HG03558 (cell line): ENCODE data around the gene SLC44A1.

Experiments
- ATAC-seq: cut with Tn5 transposase; IDR thresholded peaks from one replicate; pipeline ENCODE4 v1.9.1; 2021; ENCODE audit warnings: moderate number of reproducible peaks; ENCODE audit not compliant: unreplicated experiment; ENCODE audit errors: extremely low read depth

SLC44A1 gene

DNA sequence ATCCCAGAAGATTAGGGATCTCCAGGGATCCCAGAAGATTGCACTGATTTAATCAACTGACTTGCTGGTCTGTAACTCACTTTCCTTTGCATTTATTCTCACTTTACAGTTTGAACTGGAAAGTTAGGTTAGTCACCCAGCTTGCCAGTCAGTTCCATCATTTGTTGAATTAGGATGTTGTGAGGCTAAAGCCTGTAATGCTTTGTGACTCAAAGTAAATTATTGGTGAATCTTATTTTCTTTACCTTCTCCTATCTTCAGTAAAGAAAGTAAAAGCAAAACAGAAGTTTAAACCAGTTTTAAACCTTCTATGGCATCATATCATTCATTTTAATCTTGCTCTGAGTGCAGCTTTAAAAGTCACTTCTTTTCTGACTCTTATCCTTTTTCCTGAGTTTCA is 85.8 kb downstream of the SLC44A1 start:
- no peak for ATAC-seq

DNA sequence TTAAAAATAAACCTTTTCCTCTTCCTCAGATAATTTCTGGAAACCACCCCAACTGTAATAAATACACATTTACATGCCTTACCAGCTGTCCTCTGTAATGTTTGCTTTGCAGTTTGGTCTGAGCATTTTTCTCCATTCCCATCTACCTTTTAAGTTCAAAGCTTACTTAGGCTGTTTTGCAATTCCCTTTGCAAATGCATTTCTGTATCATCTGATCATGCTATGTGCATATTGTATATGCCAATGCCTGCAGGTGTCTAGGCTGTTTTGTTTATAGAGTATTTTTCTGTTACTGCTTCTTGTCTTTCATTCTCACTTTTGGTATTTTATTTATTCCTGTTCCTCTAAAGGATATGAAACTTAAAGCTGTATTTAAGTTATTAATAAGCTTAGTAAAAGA is 86.3 kb downstream of the SLC44A1 start:
- ATAC-seq: peak; percentile 51

DNA sequence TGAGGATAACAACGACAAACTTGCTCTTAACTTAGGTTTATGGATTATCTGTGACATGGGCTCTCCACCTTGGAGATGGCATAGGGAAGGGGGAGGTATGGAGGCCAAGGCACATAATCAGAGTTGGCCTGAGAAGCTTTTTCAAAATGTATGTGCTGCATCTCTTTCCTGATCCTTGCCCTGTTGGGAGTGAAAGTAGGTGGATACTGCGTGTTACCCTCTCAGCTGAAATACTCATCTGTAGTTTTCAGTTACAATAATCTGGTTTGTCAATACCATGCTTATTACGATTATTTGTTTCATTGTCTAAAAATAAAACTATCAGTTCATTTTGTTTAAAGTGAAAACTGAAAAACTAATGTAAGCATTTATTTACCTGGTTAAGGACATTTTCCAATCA is 86.7 kb downstream of the SLC44A1 start:
- ATAC-seq: peak; percentile 24

DNA sequence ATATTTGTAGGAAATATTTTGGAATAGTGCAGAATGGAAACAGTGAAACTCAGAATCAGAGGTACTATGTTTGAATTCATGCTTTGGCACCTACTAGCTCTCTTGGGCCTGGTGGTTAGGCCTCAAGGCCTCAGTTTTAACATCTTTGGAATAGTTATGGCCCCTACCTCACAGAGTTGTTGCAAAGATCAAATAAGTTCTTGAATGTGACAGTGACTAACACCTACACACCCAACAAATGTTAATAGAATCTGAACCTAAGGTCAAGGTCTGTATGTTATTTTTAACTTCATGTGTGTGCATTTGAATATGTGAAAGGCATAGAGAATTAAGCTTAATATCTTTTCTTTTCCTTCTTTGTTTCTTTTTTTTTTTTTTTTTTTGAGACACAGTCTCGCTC is 87.3 kb downstream of the SLC44A1 start:
- no peak for ATAC-seq

DNA sequence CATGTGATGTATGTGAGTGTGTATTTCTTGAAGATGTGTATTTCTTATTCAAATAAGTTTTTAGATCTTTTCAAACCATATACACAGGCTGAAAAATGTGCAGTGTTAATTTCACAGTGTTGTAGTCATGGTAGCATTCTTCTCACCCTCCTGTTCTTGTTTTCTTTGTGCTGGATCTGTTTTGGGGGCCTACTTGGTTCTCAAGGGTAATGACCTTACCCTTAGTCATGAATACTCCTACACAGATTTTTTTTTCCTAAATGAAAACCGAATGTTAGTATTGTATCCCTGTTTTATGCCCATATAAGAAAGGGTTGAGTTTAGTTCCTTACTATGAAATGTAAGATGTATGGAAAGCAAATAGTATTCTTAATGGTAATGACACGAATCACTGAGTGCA is 88.0 kb downstream of the SLC44A1 start:
- ATAC-seq: no peak

DNA sequence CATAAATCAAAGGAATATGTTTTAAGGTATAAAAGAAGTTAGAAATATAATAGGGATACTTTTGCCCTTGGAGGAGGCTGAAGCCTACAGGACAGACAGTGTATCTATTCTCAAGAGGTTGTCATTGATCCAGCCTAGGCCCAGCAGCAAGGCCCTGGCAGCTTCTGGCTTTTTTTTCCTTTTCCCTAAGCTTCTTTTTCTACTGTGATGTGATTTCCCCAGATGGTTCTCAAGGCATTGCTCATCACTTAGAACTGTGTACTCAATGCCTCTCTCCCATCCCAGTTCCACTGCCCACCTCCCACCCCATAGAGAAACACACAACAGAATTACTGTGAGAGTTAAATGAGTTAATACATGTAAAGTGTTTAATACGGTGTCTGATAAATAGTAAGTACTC is 88.6 kb downstream of the SLC44A1 start:
- no peak for ATAC-seq

DNA sequence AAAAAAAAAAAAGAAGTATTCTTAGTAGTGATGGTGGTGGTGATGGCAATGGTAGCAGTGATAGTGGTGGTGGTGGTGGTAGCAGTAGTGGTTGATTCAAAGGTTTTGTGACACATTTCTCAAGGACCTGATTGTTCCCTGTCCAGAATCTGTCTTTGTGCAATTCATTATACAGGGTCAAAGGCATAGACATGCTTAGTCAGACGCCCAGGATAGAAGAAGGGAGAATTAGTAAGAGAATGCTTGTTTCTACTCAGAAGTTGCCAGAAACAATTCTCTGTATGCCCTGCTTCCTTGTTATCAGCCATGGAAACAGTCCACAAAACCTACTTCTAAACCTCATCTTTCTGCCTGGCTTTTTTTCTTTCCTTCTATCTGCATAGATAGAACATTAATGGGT is 89.4 kb downstream of the SLC44A1 start:
- no peak for ATAC-seq

DNA sequence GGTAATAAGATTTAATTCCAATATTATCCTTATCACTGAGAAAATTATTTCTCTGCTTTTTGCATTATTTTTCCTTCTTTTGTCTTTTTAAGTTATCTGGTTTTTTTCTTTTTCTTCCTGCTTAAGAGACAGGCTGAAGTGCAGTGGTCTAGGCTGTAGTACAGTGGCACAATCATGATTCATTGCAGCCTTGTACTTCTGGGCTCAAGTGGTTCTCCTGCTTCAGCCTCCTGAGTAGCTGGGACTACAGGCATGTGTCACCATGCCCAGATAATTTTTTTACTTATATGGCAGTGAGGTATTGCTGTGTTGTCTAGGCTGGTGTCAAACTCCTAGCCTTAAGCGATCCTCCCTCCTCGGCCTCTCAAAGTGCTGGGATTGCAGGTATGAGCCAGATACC is 93.9 kb downstream of the SLC44A1 start:
- no peak for ATAC-seq

DNA sequence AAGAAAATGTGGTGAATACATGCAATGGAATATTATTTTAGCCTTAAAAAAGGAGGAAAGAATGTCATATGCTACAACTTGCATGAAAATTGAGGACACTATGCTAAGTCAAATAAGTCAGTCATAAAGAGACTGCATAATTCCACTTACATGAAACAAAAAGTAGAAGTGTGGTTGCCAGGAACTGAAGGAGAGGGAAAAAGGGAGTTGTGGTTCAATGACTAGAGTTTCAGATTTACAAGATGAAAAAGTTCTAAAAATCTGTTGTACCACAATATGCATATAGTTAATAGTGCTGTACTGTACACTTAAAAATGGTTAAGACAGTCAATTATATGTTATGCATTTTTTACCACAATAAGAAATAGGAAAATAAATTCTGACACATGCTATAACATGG is 95.4 kb downstream of the SLC44A1 start:
- ATAC-seq: no peak

DNA sequence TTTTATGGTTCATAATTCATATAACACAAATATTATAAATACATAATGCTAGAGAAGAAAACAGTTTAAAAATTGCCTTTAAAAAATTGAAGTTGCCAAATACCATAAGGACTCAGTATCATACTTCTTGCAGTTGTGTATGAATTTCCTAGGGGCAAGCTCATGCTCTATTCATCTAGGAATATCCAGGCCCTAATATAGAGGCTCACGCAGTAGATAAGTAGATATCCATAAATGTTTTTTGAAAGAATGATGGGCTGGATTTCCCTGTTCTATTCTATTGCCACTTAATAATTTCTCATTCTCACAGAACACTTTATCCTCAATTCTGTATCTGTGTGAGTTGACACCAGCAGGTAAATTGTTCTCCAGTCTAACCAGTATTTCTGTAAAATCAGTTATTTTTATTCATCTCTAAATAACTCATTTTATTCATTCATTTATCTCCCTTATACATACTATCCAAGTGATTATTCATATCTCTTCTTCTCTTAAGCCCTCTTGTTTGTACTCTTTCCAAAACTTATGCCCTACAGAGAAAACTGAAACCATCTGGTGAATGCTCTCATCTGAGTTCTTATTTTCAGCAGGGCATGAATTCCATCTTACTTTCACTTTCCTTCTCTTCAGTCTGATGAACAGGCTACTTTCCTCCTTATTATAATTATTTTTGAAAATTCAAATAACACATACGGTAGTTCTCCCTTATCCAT is 97.1 kb downstream of the SLC44A1 start:
- peak; percentile 69 for ATAC-seq

DNA sequence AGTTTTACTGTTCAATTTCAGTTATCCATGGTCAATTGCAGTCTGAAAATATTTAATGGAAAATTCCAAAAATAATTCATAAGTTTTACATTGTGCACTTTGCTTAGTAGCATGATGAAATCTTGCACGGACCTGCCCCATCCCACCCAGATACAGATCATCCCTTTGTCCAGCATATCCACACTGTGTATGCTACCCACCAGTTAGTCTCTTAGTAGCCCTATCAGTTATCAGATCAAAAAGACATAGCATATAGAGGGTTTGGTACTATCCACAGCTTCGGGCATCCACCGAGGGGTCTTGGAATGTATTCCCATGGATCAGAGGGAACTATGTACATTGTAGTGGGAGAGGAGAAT is 97.7 kb downstream of the SLC44A1 start:
- no peak for ATAC-seq

DNA sequence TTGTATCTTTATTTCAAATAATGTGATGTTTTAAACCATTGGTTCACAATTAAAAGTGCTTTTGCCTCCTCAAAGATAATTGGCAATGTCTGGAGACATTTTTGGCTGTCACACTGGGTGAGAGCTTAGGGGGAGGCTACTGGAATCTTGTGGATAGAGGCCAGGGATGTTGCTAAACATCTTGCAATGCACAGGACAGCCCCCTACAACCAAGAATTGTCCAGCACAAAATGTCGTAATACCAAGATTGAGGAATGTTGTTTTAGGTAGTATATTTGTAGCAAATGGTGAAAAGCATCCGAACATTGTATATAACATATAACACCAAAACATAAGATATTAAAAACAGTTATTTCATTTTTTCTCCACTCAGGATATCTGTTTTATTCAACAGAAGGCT is 99.8 kb downstream of the SLC44A1 start:
- no peak for ATAC-seq

DNA sequence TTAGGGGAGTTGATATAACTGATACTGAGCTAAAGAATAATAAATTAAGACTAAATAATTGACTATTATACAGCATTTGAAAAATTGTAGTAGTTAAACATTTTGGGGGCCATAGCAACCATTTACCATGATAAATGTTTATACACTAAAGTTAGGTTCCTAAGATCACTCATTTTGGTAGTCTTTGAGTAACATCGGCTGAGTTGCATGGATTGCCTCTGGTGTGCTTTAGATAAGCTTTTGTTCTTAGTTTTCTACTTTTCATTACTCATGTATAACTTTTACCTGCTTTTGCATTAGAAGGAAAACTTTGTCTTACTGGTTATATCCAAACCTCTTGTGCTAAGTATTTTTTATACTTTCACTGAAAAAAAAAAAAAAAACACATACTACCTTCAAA is 101.2 kb downstream of the SLC44A1 start:
- ATAC-seq: no peak

DNA sequence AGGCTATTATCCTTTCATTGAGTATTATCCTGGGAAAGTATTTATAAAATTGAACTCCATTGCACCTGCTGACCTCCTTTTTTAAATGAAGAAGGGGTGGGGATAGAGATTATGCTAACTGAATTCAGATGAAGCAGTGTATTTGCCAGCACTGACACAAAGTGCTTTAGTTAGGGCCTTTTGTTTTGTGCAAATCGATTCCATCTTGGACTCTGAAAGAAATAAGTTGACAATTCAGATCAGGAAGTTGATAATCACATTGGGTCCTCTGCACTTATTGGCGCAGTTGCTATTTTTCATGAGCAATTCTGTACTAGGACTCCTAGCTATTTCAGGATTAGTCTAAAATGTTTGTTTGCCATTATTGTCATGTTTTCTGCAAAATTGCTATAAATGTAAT is 101.8 kb downstream of the SLC44A1 start:
- ATAC-seq: no peak

DNA sequence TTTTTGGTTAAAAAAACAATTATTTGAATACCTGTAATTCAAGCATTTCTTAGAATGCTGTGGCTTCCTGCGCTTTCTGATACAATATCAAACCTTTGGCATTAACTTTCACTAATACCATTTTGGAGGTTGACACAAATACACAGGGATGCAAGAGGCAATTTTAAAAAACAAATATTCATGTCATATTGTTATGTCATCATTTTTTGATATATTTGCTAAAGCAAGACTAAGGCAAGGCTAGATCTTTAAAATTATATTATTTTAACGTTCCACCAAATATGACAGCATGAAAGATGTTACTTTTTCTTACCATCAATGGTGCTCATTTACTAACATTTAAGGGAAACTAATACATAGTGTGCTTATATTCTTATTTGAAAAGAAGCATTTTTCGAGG is 110.0 kb downstream of the SLC44A1 start:
- no peak for ATAC-seq

DNA sequence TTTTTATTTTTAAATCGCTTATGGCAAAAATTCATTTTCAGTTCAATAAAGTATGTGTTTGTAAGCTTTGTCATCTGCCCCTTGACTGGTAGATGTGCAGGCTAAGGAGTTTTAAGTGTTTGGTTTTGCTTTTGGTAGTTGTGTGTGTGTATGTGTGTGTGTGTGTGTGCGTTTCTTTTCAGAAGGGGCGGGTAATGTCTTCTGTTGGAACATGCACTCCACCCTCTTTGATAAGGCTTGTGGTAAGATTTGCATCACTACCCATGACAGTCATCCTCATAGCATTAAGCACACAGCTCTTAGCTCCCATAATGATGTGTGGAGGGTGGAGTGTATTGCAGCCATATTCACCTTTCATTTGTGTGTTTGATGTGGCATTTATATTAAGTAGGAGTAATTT is 111.3 kb downstream of the SLC44A1 start:
- peak; percentile 49 for ATAC-seq

DNA sequence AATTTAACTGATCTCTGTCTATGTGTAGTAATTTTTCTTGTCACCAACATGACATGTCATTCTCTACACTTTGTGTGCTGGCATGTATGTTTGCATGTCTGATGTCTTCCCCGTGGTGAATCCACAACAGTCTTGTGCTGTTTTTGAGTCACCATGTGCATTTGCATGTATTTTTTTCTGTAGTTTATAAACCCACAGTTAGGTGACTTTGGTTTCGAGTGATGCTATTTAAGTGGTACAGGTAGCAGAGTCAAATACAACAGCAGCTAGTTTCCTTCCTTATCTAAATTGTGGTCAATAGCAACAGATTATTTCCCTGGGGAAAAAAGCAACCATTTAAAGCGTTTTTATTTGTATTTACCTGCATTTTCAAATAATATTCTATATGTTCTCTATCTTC is 113.5 kb downstream of the SLC44A1 start:
- ATAC-seq: peak; percentile 81

DNA sequence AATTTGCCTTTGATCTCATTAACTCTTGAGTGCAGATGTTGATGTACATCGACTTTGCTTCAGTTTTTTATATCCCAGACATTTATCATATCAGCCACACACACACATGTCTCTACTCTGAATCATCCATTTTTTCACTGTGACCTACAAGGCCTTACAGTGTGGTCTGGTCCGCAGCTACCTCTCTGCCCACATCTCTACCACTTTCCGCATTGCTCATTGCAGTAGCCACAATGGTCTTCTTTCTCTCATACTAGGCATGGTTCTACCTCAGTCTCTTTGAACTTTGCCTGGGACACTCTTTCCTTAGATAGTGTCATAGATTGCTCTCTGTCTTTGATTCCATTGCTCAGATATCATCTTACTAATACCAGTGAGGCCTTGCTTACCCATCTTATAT is 115.4 kb downstream of the SLC44A1 start:
- no peak for ATAC-seq

DNA sequence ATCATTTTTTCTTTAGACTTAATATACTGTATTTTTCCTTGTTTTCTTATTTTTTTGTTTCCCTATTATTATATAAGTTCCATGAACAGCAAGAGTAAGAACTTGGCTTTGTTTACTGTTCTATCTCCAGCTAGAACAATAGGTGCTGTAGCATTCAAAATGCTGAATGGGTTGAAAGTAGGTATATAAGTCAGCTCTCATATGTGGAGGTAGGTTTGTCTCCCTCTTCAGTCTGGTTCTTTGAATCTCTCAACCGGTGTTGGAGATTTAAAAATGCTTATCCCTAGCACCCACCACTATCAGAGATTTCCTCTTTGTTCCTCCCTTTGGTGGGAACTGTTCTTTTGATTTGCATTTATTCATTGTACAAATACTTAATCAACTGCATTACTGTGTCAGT is 115.9 kb downstream of the SLC44A1 start:
- no peak for ATAC-seq

DNA sequence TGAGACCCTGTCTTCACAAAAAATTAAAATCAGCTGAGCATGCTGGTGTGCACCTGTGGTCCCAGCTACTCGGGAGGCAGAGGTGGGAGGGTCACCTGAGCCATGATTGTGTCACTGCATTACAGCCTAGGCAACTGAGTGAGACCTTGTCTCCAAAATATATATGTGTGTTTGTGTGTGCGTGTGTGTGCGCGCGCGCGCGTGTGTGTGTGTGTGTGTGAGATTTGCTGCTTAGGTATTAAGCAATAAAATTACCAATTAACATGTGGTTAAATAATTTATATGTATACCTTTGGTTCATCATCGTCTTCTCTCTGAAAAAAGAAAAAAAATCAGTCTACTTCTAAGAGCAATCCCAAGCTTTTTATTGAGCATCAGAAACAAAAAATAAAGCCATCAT is 117.4 kb downstream of the SLC44A1 start:
- no peak for ATAC-seq

DNA sequence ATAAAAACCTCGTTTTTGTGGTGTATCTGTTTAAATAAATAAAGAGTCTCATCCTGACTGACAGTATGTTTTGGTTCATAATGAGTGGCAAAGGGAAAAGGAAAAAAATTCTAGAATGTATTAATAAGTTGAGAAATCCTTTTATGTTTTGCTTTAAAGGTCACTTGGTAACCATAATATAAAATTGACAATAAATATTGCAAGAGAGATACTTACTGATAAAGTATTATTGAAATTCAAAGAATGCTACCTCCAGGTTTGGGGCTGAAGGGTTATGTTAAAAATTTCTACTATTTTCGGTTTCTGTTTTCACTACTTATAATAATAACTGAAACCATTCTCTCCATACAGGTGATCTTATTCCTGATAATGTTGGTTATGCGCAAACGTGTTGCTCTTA is 118.0 kb downstream of the SLC44A1 start:
- no peak for ATAC-seq

DNA sequence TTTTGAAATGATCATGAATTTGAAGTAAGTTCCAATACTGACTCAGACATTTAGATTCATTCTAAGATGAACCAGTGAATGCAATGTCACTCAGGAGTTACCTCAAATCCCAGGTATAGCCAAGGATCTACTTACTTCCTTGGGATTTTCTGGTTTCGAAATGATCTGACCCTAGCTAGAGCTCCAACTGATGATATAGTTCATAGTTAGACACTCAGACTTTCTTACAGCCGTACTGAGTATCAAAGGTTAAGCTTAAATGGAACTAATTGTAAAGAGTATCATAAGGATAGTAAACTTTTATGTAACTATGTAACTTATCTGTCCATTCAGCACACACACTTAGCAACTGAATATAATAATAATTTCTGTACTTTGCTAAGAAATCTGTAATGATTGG is 119.4 kb downstream of the SLC44A1 start:
- ATAC-seq: no peak

DNA sequence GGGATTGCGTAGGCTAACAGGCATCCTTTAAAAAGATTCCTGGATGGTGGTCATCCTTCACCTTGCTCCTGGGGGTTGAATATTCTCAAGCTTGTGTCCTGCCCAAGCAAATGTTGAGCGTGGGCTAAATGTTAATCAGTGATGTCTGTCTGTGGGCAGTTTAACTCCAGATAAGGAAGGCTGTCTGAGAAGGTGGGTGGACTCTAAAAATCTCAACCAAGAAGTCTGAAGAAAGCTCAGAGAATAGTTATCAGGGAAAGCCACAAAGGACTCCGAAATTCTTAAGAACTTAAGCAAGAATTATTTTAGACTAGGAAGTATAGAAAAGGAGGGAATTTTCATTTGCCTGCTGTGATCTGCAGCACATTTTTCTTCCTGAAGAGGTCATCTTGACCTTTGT is 125.5 kb downstream of the SLC44A1 start:
- ATAC-seq: no peak
